ENCODE results near the gene ZKSCAN5.

Gene ZKSCAN5

DNA sequence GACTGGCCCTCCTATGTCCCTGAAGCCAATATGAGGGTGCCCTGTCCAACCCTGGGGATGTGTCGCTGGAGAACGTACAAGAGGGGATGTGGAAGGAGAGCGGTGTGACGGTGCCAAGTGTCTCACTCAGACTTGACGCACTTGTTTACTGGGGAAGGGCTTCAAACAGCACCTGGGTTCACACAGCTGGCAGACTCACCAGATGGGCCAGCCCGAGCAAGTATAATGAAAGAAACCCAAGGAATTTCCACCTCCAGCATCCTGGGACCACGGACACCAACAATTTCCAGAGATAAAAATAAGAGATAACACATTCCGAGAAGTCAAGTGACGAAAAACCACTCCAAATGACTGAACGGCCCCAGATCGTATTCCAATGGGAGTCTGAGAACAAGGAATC, 43.8 kb upstream of the ZKSCAN5 start:
- H3K9me3 ChIP-seq (ENCODE audit: insufficient read depth, low read length), result peaks cover 6% of the 10 kb centered on the region; the same call in 1 of the 2 replicates
- TF ChIP-seq YY1 (IDR thresholded peaks at IDR 0.05; ENCODE audit: insufficient read depth, insufficient read length), result no peak
- no peak for TF ChIP-seq SUZ12 (IDR thresholded peaks at IDR 0.05; ENCODE audit: extremely low read depth, insufficient read depth, insufficient read length)
- no peak for TF ChIP-seq ZNF274 (IDR thresholded peaks at IDR 0.05; ENCODE audit: low read depth, low read length)
- peaks cover 82% of the 10 kb centered on the region for H3K36me3 ChIP-seq (ENCODE audit: insufficient read depth, insufficient read length, low read length)
- no peak overlapping the region for H3K4me3 ChIP-seq (ENCODE audit: insufficient read length, low read depth)
- no peaks in the 10 kb centered on the region for H3K27me3 ChIP-seq (ENCODE audit: insufficient read depth, insufficient read length)
- DNase-seq (ENCODE audit: low read depth, low spot score), result no peak
- H3K9ac ChIP-seq (ENCODE audit: insufficient read length, low read depth), result no peak overlapping the region
- peaks cover 3% of the 10 kb centered on the region for H3K4me1 ChIP-seq (ENCODE audit: insufficient read depth, insufficient read length)

DNA sequence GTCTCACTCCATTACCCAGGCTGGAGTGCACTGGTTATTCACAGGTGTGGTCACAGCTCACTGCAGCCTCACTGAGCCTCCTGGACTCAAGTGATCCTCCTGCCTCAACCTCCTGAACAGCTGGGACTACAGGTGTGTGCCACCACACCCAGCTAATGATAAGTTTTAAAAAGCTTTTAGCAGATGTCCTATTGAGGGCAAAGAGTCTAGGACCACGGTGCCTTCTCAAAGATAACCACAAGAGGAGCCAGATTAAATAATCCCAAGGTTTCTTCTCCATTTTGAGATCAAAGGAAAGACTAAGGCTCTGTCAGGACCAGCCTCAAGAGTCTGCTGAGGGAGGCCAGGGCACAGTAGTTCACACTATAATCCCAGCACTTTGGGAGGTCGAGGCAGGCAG, 43.2 kb upstream of the ZKSCAN5 start:
- H3K9ac ChIP-seq (ENCODE audit: insufficient read length, low read depth), result no peak overlapping the region
- no peaks in the 10 kb centered on the region for H3K27me3 ChIP-seq (ENCODE audit: insufficient read depth, insufficient read length)
- peaks cover 2% of the 10 kb centered on the region for H3K4me1 ChIP-seq (ENCODE audit: insufficient read depth, insufficient read length)
- TF ChIP-seq SUZ12 (IDR thresholded peaks at IDR 0.05; ENCODE audit: extremely low read depth, insufficient read depth, insufficient read length), result no peak
- peaks cover 6% of the 10 kb centered on the region; the same call in 1 of the 2 replicates for H3K9me3 ChIP-seq (ENCODE audit: insufficient read depth, low read length)
- no peak for DNase-seq (ENCODE audit: low read depth, low spot score)
- no peak overlapping the region for H3K4me3 ChIP-seq (ENCODE audit: insufficient read length, low read depth)
- peaks cover 76% of the 10 kb centered on the region for H3K36me3 ChIP-seq (ENCODE audit: insufficient read depth, insufficient read length, low read length)

DNA sequence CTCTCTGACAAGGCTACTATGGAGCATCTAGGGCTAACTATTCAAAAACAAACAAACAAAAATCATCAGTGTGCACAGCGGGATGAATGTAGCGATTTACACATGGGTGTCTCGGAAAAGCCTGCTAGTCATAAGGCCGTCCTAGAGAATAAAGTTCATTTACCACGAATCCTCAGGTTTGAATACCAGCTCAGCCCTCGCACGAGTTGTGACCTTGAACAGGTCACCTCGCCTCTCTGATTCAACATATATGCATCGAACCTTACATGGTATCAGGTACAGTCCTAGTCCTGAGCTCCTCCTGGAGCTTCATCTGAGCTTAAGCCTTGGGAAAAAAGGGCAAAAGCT, 39.1 kb upstream of the ZKSCAN5 start:
- Histone ChIP-seq H3K9ac (ENCODE audit: insufficient read length, low read depth) (peak overlapping the region; percentile 99), H3K4me3 (ENCODE audit: insufficient read length, low read depth) (peak overlapping the region; percentile 95), H3K9me3 (ENCODE audit: insufficient read depth, low read length) (no peaks in the 10 kb centered on the region), H3K36me3 (ENCODE audit: insufficient read depth, insufficient read length, low read length) (peaks cover 35% of the 10 kb centered on the region), H3K27me3 (ENCODE audit: insufficient read depth, insufficient read length) (no peaks in the 10 kb centered on the region), H3K4me1 (ENCODE audit: insufficient read depth, insufficient read length) (peaks cover 2% of the 10 kb centered on the region)
- TF ChIP-seq SUZ12 (IDR thresholded peaks at IDR 0.05; ENCODE audit: extremely low read depth, insufficient read depth, insufficient read length) (no peak), YY1 (IDR thresholded peaks at IDR 0.05; ENCODE audit: insufficient read depth, insufficient read length) (no peak)
- DNase-seq (ENCODE audit: low read depth, low spot score), result no peak

DNA sequence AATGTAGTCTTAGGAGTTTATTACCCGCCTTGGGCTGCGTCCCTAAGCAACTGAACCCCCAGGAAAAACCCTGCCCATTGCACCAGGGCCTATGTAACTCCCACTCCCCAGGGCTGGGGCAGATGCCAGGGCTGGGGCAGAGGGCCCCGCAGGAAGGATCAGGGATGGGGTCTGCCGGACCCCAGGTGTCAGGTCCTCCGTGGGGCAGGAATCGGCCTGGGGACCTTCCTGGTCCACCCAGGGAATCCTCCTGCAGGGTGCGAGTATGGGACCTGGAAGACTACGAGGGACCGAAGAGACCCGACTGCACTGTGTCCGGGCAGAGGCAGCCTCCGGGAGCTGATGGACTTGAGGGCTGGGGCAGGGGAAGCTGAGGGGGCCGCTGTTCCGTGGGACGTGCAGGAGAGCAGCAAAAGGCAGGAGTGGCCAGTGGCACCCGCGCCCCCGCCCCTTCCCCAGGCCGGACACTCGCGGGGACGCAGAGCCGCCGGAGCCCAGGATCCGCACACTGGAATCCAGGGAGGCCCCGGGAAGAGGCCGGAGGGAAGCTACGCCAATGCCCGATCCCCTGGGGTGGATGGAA, 36.0 kb upstream of the ZKSCAN5 start:
- H3K4me1 ChIP-seq (ENCODE audit: insufficient read depth, insufficient read length), result peaks cover 2% of the 10 kb centered on the region

DNA sequence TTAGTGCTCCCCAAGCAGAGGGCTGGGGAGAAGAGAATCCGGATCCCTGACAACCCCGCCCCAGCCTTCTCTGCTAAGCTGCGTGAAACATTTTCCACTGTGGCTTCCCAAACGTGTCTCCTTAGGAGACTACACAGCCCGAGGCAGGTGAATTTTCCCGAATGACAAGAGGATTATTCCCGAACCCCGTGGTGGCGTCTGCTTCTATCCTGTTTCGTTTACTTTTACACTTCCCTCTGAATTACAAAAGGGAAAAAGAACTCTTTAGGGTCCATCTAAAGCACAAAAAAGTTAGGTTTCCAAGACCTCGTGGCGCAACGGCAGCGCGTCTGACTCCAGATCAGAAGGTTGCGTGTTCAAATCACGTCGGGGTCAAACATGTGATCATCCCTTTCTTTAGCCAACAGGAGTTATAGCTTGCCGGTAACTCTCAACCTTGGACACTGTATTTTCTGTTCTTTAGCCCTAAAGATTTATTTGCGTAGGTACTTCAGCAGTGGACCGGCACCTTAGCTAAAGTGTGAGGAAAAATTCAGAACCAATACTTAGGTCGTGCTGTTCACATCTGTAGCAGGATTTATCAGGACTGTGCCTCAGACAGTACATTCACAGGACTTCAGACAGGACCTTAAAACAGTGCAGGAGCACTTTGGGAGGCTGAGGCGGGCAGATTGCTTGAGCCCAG, 34.9 kb upstream of the ZKSCAN5 start:
- H3K9ac ChIP-seq (ENCODE audit: insufficient read length, low read depth), result no peak overlapping the region
- H3K4me3 ChIP-seq (ENCODE audit: insufficient read length, low read depth), result no peak overlapping the region
- H3K36me3 ChIP-seq (ENCODE audit: insufficient read depth, insufficient read length, low read length), result peaks cover 4% of the 10 kb centered on the region
- peak; percentile 55 for DNase-seq (ENCODE audit: low read depth, low spot score)
- no peaks in the 10 kb centered on the region for H3K9me3 ChIP-seq (ENCODE audit: insufficient read depth, low read length)
- no peak for TF ChIP-seq YY1 (IDR thresholded peaks at IDR 0.05; ENCODE audit: insufficient read depth, insufficient read length)
- TF ChIP-seq ZNF274 (IDR thresholded peaks at IDR 0.05; ENCODE audit: low read depth, low read length), result no peak
- TF ChIP-seq SUZ12 (IDR thresholded peaks at IDR 0.05; ENCODE audit: extremely low read depth, insufficient read depth, insufficient read length), result no peak
- H3K4me1 ChIP-seq (ENCODE audit: insufficient read depth, insufficient read length), result no peaks in the 10 kb centered on the region
- no peaks in the 10 kb centered on the region for H3K27me3 ChIP-seq (ENCODE audit: insufficient read depth, insufficient read length)

More for the DNA sequence above, 36.0 kb upstream of the ZKSCAN5 start:
- no peak for DNase-seq (ENCODE audit: low read depth, low spot score)
- H3K36me3 ChIP-seq (ENCODE audit: insufficient read depth, insufficient read length, low read length), result peaks cover 12% of the 10 kb centered on the region
- H3K27me3 ChIP-seq (ENCODE audit: insufficient read depth, insufficient read length), result no peaks in the 10 kb centered on the region
- H3K9me3 ChIP-seq (ENCODE audit: insufficient read depth, low read length), result no peaks in the 10 kb centered on the region
- no peak overlapping the region for H3K9ac ChIP-seq (ENCODE audit: insufficient read length, low read depth)
- TF ChIP-seq SUZ12 (IDR thresholded peaks at IDR 0.05; ENCODE audit: extremely low read depth, insufficient read depth, insufficient read length) (no peak), YY1 (IDR thresholded peaks at IDR 0.05; ENCODE audit: insufficient read depth, insufficient read length) (no peak), ZNF274 (IDR thresholded peaks at IDR 0.05; ENCODE audit: low read depth, low read length) (no peak)
- no peak overlapping the region for H3K4me3 ChIP-seq (ENCODE audit: insufficient read length, low read depth)

DNA sequence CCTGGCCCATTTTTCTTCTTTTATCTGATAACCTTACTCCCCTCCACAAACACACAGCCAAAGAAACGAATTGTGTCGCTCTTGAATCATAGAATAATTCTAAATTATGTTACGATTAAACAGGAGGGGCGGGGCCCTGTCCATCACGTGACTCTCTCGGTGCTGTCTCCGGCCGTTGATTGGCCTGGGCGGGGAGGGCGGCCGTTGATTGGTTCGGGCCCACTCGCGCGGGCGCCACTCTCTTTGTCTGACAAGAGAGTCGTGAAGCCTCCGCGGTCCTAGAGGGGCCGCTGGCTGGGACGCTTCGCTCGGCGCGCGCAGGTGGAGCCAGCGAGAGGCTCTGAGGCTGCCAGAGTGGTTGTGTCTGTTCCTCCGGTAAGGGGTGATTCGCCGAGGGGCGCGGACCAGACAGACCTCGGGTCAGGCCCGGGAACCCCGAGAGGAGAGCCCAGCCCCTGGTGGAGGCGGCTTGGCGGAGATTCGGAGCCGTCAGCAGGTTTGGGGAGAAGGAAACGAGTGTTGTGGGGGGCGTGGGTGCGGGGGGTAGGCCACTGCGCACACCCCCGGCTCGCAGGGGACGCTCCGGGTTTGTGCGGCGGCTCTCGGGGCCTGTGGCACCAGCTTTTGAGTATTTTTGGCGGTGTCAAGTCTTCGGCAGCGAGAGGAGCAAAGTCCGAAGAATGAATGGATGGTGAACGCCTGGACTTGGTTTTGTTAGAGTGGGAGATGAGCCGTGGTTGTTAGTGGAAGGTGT, 31.7 kb upstream of the ZKSCAN5 start, which contains the start of gene ZNF789:
ZNF789 (plus strand) TSS at position 330 of the 754 bp plus-strand sequence. CDS start 3,567 bp downstream, outside the sequence.
- no peaks in the 10 kb centered on the region for H3K9me3 ChIP-seq (ENCODE audit: insufficient read depth, low read length)
- peaks cover 16% of the 10 kb centered on the region for H3K36me3 ChIP-seq (ENCODE audit: insufficient read depth, insufficient read length, low read length)
- peaks cover 2% of the 10 kb centered on the region for H3K4me1 ChIP-seq (ENCODE audit: insufficient read depth, insufficient read length)
- peak; percentile 96 for DNase-seq (ENCODE audit: low read depth, low spot score)
- peak within 1 kb of the TSS; percentile 87 for H3K9ac ChIP-seq (ENCODE audit: insufficient read length, low read depth)
- no peaks in the 10 kb centered on the region for H3K27me3 ChIP-seq (ENCODE audit: insufficient read depth, insufficient read length)
- TF ChIP-seq ZNF274 (IDR thresholded peaks at IDR 0.05; ENCODE audit: low read depth, low read length), result no peak
- TF ChIP-seq SUZ12 (IDR thresholded peaks at IDR 0.05; ENCODE audit: extremely low read depth, insufficient read depth, insufficient read length), result no peak
- no peak for TF ChIP-seq YY1 (IDR thresholded peaks at IDR 0.05; ENCODE audit: insufficient read depth, insufficient read length)
- H3K4me3 ChIP-seq (ENCODE audit: insufficient read length, low read depth), result peak within 1 kb of the TSS; percentile 85

DNA sequence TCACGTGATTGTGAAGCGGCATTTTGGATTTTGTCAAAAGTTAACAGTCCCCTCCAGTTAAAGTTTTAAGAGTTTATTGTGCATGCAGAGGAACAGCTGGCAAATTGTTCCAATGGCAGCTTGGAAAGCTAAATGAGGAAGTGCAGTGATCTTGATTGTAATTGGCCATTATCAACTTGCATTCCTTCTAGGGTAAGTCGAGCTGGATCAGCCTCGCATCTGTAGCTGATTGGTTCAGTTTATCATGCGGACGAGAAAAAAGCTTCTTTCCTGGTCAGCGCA, 31.2 kb upstream of the ZKSCAN5 start:
- H3K4me1 ChIP-seq (ENCODE audit: insufficient read depth, insufficient read length), result peaks cover 3% of the 10 kb centered on the region
- peak overlapping the region; percentile 87 for H3K9ac ChIP-seq (ENCODE audit: insufficient read length, low read depth)
- H3K4me3 ChIP-seq (ENCODE audit: insufficient read length, low read depth), result peak overlapping the region; percentile 85
- H3K27me3 ChIP-seq (ENCODE audit: insufficient read depth, insufficient read length), result no peaks in the 10 kb centered on the region
- no peak for TF ChIP-seq SUZ12 (IDR thresholded peaks at IDR 0.05; ENCODE audit: extremely low read depth, insufficient read depth, insufficient read length)
- no peak for TF ChIP-seq YY1 (IDR thresholded peaks at IDR 0.05; ENCODE audit: insufficient read depth, insufficient read length)
- no peak for TF ChIP-seq ZNF274 (IDR thresholded peaks at IDR 0.05; ENCODE audit: low read depth, low read length)
- no peak for DNase-seq (ENCODE audit: low read depth, low spot score)
- H3K36me3 ChIP-seq (ENCODE audit: insufficient read depth, insufficient read length, low read length), result peaks cover 21% of the 10 kb centered on the region
- no peaks in the 10 kb centered on the region for H3K9me3 ChIP-seq (ENCODE audit: insufficient read depth, low read length)
